ENCODE measurements around the gene UNC45A. TPM values are rescaled to one million over a fixed set of nuclear protein-coding genes. Genes with fewer than 3 reads are reported as not detected.

UNC45A gene
- total and polyA plus RNA-seq, 2 of the 8 experiments (the other 6 are each of a cell fraction or from before 2014, with no cell fraction given): 74.1 to 84.2 TPM

DNA sequence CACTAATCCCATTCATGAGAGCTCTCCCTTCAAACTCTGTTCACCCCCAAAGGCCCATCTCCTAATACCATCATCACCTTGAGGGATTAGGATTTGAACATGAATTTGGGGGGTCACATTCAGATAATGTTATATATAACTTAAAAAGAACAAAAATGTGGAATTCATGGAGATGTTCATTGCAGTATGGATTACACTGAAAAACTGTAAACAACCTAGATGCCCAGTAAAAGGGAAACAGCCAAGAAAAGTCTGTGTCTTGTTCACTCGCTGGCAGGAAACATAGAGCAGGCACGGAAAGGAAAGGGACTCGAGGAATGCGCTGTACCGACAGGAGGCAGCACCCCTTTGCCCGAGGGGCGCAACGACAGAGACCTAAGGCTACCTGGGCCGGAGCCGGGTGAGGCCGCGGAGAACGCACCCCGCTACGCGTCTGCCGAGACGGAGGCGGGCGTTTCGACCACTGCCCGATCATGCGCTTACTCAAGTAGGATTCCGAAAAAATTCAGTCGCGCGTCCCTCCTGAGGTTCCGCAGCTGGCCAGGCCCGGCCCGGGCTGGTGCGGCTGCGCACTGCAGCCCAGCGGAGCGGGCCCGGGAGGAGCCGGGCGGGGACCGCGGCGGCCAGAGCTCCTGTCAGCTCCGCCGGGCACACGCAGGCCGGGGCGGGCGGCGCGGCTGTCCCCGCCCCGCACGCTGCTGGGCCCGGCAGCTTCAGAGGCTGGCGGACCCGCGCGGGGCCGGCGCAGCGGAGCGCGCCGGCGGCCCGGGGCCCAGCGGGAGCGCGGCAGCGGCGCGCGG is 32.8 kb upstream of the UNC45A start (continued):
- TF ChIP-seq, protein P1, sequence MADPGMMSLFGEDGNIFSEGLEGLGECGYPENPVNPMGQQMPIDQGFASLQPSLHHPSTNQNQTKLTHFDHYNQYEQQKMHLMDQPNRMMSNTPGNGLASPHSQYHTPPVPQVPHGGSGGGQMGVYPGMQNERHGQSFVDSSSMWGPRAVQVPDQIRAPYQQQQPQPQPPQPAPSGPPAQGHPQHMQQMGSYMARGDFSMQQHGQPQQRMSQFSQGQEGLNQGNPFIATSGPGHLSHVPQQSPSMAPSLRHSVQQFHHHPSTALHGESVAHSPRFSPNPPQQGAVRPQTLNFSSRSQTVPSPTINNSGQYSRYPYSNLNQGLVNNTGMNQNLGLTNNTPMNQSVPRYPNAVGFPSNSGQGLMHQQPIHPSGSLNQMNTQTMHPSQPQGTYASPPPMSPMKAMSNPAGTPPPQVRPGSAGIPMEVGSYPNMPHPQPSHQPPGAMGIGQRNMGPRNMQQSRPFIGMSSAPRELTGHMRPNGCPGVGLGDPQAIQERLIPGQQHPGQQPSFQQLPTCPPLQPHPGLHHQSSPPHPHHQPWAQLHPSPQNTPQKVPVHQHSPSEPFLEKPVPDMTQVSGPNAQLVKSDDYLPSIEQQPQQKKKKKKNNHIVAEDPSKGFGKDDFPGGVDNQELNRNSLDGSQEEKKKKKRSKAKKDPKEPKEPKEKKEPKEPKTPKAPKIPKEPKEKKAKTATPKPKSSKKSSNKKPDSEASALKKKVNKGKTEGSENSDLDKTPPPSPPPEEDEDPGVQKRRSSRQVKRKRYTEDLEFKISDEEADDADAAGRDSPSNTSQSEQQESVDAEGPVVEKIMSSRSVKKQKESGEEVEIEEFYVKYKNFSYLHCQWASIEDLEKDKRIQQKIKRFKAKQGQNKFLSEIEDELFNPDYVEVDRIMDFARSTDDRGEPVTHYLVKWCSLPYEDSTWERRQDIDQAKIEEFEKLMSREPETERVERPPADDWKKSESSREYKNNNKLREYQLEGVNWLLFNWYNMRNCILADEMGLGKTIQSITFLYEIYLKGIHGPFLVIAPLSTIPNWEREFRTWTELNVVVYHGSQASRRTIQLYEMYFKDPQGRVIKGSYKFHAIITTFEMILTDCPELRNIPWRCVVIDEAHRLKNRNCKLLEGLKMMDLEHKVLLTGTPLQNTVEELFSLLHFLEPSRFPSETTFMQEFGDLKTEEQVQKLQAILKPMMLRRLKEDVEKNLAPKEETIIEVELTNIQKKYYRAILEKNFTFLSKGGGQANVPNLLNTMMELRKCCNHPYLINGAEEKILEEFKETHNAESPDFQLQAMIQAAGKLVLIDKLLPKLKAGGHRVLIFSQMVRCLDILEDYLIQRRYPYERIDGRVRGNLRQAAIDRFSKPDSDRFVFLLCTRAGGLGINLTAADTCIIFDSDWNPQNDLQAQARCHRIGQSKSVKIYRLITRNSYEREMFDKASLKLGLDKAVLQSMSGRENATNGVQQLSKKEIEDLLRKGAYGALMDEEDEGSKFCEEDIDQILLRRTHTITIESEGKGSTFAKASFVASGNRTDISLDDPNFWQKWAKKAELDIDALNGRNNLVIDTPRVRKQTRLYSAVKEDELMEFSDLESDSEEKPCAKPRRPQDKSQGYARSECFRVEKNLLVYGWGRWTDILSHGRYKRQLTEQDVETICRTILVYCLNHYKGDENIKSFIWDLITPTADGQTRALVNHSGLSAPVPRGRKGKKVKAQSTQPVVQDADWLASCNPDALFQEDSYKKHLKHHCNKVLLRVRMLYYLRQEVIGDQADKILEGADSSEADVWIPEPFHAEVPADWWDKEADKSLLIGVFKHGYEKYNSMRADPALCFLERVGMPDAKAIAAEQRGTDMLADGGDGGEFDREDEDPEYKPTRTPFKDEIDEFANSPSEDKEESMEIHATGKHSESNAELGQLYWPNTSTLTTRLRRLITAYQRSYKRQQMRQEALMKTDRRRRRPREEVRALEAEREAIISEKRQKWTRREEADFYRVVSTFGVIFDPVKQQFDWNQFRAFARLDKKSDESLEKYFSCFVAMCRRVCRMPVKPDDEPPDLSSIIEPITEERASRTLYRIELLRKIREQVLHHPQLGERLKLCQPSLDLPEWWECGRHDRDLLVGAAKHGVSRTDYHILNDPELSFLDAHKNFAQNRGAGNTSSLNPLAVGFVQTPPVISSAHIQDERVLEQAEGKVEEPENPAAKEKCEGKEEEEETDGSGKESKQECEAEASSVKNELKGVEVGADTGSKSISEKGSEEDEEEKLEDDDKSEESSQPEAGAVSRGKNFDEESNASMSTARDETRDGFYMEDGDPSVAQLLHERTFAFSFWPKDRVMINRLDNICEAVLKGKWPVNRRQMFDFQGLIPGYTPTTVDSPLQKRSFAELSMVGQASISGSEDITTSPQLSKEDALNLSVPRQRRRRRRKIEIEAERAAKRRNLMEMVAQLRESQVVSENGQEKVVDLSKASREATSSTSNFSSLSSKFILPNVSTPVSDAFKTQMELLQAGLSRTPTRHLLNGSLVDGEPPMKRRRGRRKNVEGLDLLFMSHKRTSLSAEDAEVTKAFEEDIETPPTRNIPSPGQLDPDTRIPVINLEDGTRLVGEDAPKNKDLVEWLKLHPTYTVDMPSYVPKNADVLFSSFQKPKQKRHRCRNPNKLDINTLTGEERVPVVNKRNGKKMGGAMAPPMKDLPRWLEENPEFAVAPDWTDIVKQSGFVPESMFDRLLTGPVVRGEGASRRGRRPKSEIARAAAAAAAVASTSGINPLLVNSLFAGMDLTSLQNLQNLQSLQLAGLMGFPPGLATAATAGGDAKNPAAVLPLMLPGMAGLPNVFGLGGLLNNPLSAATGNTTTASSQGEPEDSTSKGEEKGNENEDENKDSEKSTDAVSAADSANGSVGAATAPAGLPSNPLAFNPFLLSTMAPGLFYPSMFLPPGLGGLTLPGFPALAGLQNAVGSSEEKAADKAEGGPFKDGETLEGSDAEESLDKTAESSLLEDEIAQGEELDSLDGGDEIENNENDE (IDR thresholded peaks at IDR 0.05; ENCODE audit: insufficient replicate concordance, low read length): no peak
- TF ChIP-seq SP4 (IDR thresholded peaks at IDR 0.05; ENCODE audit: low read length) (no peak), JUND (IDR thresholded peaks at IDR 0.05; ENCODE audit: low read length) (no peak), SIN3A (conservative IDR thresholded peaks at IDR 0.05 in 1 of 2, IDR thresholded peaks at IDR 0.05 in 1 of 2; ENCODE audit: low read depth in 1 of 2, low read length in 2 of 2) (peak in 1 of 2 experiments; percentile 78; a peak in 2 of 4 replicates), KDM5A (IDR thresholded peaks at IDR 0.05; ENCODE audit: low read length) (no peak), SP2 (IDR thresholded peaks at IDR 0.05; ENCODE audit: low read length) (no peak), EGR1 (IDR thresholded peaks at IDR 0.05; ENCODE audit: borderline replicate concordance, low read depth, low read length) (no peak), POLR2AphosphoS5 (IDR thresholded peaks at IDR 0.05; ENCODE audit: low read depth, low read length) (no peak), TAF1 (IDR thresholded peaks at IDR 0.05; ENCODE audit: low read depth, low read length) (peak; percentile 38; the same call in 1 of the 2 replicates)
